ENCODE results near the gene TAAR9.

Gene TAAR9, protein sequence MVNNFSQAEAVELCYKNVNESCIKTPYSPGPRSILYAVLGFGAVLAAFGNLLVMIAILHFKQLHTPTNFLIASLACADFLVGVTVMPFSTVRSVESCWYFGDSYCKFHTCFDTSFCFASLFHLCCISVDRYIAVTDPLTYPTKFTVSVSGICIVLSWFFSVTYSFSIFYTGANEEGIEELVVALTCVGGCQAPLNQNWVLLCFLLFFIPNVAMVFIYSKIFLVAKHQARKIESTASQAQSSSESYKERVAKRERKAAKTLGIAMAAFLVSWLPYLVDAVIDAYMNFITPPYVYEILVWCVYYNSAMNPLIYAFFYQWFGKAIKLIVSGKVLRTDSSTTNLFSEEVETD

DNA sequence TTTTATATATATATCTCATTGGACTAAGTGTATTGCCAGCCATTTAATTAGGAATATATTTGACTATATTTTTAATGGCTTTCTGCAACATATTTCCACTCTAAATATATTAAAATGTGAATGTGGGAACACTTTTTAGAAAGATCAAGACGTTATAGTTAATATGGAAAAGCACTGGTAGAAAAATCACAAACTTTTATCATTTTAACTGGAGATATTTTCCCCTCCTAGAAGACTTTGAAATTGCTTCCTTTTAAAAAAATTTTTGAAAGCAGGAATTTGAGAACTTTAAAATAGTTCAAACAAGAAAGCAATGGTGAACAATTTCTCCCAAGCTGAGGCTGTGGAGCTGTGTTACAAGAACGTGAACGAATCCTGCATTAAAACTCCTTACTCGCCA, at the start of gene TAAR9:
TSS of gene TAAR9 (plus strand) at position 301 of the 400 bp plus-strand sequence. CDS start at position 314, 13 bp downstream.
- DNase-seq, result no peak

DNA sequence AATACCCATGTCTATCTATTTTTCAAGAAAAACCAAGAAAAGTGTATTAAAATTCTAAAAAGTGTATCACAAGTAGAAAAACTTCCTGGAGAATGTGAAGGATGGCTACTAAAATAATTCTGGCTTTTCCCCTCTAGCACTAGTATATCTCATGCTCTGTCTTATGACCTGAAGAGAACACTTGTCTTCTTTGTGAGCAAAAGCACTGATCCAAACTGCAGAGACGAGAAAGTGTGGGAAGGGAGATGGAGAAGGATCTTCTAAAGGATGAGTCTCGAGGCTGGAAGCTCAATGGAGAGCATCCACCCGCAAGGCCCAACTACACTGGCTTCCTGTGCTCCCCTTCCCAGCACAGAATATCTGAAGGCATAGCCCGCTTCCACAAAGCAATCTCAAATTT, 48.7 kb upstream of the TAAR9 start:
- no peak for DNase-seq

DNA sequence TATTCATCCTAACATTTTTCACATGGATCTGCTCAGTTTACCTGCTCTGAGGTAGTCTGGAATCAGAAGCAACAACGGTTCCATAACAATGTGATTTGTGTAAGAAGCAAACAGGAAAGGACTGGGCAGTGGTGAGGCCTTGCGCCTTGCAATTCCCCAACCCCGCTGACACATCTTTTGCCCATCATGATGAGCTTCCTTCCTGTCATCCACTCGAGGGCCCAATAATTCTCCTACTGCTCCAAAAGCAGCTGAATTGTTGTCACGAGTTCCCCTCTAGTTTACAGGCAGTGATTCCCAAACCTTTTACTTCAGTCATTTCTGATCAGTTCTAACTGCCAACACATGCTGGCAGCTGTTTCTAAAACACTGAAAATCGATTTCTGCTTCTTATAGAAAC, 48.1 kb upstream of the TAAR9 start:
- no peak for DNase-seq

DNA sequence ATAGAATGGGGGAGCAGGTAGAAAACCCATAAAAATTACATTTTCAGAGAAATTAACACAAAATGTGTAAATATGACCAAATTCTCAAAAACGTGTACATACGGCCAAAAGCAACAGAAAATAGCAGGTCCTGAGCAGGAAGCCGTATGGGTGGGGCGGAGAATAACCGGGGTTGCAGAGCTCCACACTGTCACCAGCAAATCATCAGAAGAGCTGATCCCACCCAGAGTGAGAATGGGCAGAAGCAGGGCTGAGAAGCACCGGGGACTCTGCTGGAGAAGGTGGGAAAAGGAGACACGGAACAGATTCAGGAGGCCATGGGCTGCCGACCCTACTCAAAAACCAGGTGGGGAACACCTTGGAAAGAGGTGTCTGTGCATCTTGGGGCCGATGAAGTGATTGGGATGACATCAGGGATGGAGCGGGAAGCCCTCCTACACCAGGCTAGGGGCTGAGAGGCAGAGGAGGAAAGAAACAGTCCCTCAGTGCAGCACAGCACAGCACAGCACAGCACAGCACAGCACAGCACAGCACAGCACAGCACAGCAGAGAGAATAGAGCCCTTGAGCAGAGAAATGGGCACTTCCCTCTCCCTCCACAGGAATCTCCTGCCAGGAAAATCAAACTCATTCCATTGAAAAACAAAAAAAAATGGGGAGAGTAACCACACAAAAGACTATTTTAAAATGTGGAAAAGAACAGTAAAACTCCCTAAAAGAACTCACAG, 47.4 kb upstream of the TAAR9 start:
- DNase-seq, result no peak

DNA sequence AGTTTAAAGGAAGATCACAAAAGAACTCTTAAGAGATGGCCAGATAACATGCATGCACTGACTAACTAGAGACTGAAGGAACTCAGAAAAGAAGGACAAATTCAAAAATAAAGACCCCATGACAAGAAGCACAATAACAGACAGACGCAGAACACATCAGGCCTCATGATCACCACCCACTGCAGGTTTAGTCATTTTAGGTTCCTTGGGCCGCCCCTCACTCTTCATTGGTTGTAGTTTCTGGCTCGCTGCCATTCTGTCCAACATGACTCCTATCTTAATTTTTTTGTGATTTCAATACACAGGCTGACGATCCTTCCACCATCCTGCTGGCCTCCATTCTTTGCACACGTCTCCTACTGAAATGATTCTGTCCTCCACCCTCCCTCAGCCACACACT, 46.8 kb upstream of the TAAR9 start:
- peak; percentile 4 for DNase-seq

DNA sequence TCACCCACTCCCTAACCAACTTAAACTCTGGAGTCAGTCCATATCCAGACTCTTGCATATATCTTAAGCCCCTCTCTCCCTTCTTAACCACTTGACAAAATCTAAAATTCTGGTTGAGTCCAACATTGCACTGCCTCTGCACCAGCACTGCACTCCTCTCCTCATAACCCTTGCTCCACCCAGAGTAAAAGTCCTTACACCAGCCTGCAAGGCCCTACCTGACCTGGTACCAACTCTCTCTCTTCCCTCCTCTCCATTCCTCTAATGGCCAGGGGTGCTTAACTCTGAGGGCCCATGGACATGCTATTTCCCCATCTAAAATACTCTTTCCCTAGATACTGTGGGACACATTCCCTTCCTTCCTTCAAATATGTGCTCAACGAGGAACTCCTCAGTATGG, 46.2 kb upstream of the TAAR9 start:
- no peak for DNase-seq

DNA sequence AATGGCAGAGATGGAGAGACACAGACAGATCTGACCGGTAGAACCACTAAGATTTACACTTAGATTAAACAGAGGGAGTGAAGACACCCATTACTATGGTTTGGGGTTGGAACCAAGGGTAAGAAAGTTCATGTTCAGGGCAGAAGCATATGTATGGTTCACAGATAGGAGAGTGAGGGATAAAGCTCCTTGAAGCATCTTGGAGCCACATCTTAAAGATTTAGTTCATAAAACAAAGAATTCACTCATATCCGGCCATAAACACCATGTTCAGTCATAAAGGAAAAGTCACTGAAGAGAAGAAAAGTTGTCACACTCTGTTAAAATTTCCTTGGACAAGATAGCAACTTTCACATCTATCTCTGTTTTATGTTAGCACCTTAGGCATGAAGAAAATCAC, 43.1 kb upstream of the TAAR9 start:
- no peak for DNase-seq

DNA sequence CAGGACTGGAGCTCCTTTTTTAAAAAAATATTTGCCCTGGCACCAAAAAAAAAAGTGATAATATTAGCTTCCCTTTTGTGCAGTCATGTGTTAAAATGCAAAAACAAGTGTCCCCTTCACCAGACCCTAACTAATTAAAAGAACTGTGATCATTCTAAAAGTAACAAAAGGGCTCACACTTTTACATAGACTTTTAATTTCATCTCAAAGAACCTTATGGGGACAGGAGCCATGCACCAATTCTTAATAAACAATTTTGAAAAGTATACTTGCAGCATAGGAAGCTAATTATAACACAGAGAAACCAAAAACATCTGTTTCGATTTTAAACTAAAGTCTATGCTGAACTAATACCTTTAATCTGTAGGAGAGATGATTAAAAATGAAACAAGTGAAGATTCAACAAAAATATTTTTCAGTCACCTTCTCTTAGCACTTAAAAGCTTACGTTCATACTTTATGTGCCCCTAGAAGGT, 42.4 kb upstream of the TAAR9 start:
- DNase-seq, result no peak

DNA sequence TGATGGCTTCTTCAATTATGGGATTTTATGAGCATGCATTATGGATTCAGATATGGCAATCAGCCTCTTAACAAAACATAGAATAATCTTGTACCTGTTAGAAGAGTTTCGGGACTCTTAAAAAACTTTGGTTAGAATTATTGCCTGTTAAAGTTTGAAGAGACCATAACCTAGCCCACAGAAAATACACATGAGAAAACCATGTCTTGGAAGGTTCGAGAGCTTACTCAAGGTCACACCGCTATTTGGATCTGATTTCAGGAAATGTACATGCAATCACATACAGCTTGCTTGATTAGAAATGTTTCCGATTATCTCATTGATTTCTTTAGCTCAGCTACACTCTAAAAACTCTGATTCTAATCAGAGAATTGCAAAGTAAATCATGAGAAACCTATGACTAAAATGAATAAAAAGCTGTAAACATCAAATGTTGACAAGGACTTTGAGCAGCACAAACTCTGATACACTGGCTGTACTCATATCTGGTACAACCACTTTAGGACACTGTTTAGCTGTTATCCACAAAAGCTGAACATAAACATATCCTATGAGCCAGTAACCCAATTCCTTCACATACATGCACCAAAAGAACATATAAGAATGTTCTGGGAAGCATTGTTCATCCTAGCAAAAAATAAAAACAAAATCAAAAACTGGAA, 41.4 kb upstream of the TAAR9 start:
- no peak for DNase-seq

DNA sequence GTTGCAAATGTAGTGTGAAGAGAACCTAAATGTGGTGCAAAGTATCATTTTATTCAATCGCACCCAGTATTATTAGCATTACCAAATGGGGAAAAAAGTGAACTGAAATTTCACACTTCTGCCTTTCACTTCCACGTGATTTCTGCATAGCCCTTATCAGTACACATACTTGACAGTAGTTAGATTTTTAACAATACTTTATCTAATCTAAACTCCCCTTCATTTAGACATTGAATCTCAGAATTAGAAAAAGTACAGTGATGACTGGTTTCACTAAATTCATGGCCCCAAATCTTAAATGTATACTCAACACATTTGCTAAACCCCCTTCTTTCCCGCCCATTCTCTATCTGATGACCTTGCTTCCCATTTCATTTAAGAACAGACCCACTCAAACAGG, 39.4 kb upstream of the TAAR9 start:
- DNase-seq, result no peak

DNA sequence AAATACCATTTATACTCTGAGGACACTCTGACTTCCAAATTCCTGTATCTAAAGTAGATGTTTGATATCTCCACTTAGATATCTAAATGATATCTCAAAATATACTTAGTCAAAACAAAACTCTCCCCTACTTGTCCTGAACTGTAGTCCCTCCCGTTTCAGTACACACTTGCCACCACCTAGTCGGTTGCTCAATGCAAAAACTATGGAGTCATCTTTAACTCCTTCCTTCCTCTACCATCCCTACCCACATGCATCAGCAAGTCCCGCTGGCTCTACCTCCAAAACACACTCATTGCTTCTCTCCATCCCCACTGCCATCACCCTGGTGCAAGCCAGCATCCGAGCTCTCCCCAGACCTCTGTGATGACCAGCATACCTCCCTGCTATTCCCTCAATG, 38.3 kb upstream of the TAAR9 start:
- DNase-seq, result no peak

DNA sequence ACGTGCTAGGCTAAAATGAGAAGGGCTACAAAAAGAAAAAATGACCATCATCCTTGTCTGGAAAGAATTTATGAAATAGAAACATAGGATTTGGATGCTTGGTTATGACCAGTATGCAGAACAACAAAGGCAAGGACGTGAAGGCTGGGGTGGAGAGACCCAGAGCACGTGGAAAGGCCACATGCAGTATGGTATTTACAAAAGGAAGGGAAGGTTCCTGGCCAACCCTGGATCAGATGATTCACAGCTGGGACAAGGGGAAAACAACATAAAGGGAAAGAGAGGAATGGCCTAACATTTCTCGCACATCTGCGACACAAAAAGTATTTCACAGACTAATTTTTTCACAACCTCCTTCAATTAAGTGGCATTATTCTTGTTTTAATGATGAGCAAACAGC, 33.3 kb upstream of the TAAR9 start:
- no peak for DNase-seq

DNA sequence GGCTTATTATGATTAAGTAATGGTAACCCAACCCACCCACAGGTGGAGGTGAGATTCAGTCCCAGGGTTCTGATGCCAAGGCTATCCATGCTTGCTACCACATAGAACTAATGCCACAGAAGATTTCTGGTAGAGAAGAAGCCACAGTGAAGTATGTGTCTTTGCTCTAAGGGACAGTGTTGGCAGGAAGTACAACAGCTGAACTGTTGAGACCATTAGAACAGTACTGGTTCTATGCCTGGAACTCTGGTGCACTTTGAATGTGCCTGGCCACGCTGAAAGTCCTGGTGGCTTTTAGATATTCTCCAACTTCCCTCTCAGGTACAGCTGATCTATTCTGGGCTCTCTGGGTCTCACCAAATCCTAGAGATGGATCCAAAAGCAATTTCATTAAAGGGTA, 32.9 kb upstream of the TAAR9 start:
- no peak for DNase-seq

DNA sequence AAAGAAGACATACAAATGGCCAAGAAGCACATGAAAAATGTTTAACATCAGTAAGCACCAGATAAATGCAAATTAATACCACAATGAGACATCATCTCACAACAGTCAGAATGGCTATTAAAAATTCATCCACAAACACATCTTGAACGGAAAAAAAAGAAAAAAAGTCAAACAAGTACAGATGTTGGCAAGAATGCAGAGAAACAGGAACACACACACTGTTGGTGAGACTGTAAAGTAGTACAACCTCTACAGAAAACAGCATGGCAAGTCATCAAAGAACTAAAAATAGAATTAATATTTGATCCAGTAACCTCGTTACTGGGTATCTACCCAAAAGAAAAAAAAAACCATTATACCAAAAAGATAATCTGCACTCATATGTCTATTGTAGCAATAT, 31.6 kb upstream of the TAAR9 start:
- DNase-seq, result no peak

DNA sequence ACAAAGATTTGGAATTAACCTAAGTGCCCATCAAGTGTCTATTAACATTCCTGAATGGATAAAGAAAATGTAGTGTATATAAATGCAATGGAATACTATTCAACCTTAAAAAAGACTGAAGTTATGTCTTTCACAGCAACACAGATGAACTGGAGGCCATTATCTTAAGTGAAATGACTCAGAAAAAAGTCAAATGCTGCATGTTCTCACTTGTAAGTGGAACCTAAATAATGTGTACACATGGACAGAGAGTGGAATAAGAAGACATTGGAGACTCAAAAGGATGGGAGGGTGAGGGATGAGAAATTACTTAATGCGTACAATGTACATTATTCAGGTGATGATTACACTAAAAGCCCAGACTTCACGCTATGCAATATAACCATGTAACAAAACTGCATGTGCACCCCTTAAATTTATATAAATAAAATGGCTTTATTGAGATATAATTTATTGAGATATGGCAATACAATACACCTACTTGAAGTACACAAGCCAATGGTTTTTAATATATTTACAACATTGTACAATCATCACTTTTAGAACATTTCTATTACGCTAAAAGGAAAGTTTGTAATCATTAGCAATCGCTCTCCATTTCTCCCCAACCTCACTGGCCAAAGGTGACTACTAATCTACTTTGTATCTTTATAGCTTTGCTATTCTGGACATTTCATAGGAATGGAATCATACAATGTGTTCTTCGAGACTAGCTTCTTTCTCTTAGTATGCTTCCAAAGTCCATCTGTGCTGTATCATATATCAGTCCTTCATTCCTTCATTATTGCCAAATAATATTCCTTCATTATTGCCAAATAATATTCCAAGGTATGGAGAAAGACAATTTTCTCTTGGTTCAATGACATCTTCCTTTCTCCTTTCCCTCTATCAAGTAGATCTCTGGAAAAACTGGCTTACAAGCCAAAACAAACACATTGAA, 30.9 kb upstream of the TAAR9 start:
- DNase-seq, result no peak

DNA sequence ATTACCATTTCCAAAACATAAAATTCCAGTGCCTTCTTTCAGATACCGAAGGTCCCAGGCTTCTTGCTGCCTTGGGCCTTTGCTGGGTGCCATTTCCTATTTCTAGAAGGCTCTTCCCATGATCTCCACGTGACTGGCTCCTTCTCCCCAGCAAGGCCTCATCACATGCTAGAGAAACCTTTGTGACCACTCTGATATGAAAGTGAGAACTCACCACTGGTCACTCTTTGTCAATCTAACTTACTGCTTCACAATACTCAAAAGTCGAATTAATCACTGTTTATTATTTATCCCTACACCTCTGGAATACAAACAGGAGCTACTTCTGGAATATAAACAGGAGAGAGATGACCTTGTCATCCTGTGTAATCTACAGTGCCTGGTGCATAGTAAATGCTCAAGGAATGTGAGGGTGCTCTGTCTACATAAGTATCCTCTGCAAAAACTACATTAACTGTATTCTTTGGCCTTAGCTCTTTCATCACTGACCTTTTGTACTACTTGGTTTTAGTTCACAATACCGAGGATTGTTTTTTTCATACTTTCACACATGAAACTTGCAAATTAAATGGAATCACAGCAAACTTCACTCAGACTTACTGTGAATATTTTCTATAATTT, 26.8 kb upstream of the TAAR9 start:
- no peak for DNase-seq

DNA sequence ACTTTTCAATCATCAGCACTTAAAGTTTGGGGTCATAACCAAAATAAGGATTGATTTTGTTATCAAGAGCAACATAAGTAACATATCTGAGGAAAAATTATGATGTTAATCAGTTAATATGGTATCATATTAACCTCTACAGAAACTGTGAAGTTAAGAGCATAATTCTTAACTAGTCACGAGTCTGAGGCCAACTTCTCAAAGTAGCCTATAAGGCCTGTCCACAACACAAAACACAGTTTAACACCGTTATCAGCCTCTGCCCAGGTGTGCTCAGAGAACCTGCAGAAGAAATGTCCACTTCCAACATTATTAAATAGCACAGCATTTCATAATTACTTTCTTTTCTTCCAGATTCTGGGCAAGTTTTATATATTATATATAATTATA, 26.3 kb upstream of the TAAR9 start:
- DNase-seq, result no peak

DNA sequence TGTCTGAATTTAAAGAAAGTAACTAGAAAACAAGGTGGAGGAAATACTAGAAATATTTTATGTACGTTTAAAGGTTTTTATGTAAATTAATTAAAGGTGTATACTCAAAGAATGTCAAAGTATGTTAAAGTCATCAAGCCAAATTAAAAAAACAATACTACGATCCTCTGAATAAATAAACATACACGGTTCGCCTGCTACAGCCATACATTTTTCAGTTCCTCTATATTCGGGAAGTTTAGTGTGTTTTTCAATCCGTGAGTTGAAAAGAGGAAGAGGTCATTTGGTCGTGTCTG, 25.8 kb upstream of the TAAR9 start:
- DNase-seq, result no peak

DNA sequence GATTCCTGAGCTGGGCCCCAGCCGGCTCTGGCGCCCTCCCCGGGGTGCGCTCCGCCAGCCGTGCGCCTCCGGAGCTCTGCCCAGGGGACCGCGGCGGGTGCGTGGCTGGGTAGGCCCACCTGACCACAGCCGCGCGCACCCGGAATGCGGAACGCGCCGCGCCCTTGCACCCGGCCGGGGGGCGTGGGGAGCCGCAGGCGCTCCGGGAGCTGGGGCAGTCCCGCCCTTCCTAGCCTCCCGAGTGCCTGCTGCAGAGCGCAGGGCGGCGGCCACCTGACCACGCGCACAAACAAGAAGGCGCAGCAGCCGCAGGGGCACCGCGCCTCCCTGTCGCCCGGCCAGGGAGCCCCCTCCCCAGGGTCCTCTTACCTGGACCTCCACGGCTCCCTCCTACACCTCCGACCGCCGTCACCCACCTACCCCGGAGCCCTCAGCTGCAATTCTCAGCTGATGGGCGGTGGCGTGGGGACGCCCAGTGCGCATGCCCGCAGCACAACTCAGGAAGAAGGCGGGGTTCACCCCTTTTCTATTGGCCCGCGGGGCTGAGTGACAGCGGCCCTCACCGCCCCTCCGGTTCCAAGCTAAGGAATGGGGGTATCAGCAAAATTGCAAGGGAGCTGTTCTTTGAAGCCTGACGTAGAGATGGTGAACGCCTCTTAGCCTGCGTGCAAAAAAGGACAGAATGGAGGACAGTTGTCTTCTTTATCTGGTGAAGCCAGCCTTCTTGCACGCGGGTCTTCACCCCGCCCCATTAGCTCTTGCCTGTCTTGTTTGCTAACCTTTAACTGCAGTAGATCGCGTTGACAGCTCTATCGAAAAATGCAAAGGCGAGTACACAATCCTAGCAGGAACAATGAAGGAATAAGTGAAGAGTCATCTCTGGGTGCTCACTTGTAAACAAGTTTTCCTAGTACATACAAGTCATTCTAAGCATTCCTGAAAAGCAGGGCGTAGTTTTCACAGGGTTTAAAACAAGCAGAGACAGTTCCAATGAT, 25.1 kb upstream of the TAAR9 start, which contains the start of gene STX7:
TSS of gene STX7 (minus strand) at position 479 of the 995 bp plus-strand sequence. CDS start 9,586 bp downstream, outside the sequence.
- peak; percentile 87 for DNase-seq

DNA sequence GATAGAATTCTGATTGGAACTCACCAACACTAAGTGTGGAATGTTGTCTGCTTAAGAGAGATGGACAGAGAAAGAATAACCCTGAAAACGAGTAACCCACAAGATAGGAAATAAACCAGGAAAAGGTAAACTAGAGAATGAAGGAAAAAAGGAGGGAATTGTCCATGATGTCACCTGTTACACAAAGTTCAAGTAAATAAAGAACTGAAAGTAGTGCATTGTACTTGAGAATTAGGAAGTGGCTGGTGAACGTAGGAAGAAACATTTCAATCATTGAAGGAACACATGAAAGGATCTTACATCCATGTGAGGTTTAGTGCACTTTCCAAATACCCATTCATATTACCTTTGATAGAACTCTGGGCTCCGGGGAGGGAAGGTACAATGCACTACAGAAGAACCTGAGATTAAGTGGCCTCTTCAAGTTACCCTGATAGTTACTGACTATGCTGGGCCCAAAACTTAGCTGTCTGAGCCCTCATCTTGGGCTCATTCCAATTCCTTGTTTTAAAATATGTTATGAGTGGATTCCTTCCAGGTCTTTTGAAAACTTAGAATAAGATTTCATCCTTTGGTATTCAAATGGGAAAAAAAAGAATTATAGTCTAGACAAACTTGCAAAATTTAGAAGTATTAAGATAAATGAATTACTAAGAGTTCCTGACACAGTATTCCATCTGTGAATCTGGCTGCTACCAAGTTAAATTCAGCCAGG, 24.1 kb upstream of the TAAR9 start:
- DNase-seq, result no peak
